Coronary artery (tissue), 2 donors: ENCODE measurements around the gene MTHFD1L.

ENCODE experiments used
- DNase-seq: peaks from one replicate; pipeline ENCODE4 v3.0.0-alpha.2; 2017; ENCODE audit warnings: low spot score
- H3K27ac ChIP-seq, 2 donors: fragments of 200-600 bp; sonication (generic); one replicate each; pipeline ENCODE4 v1.5.1; 2016 to 2019
- H3K4me3 ChIP-seq: fragments of 200-600 bp; sonication (generic); 2 replicates; pipeline ENCODE4 v1.5.1; 2016; ENCODE audit warnings: mild to moderate bottlenecking, moderate library complexity
- TF ChIP-seq, protein P1 (sequence below): fragments of 200-600 bp; sonication (generic); IDR thresholded peaks from one replicate; pipeline ENCODE4 v1.5.1; 2019; ENCODE audit warnings: antibody characterized with exemption

The MTHFD1L gene

GRCh38 chr6:151021896-151022295 lies 156.4 kb downstream of the MTHFD1L start:
- TF ChIP-seq, protein P1, sequence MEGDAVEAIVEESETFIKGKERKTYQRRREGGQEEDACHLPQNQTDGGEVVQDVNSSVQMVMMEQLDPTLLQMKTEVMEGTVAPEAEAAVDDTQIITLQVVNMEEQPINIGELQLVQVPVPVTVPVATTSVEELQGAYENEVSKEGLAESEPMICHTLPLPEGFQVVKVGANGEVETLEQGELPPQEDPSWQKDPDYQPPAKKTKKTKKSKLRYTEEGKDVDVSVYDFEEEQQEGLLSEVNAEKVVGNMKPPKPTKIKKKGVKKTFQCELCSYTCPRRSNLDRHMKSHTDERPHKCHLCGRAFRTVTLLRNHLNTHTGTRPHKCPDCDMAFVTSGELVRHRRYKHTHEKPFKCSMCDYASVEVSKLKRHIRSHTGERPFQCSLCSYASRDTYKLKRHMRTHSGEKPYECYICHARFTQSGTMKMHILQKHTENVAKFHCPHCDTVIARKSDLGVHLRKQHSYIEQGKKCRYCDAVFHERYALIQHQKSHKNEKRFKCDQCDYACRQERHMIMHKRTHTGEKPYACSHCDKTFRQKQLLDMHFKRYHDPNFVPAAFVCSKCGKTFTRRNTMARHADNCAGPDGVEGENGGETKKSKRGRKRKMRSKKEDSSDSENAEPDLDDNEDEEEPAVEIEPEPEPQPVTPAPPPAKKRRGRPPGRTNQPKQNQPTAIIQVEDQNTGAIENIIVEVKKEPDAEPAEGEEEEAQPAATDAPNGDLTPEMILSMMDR, result no peak
- H3K4me3 ChIP-seq, result no peak overlapping the region
- peak overlapping the region; percentile 15 to 48 for H3K27ac ChIP-seq
- DNase-seq, result no peak

- peak overlapping the region; percentile 15 to 48 for H3K27ac ChIP-seq
- TF ChIP-seq, protein P1, result no peak
- H3K4me3 ChIP-seq, result no peak overlapping the region
- no peak for DNase-seq
These were observed 157.0 kb downstream of the MTHFD1L start for GRCh38 chr6:151022492-151022891.

- Histone ChIP-seq H3K4me3 (no peak overlapping the region), H3K27ac (peak overlapping the region; percentile 69 to 81)
- no peak for DNase-seq
- TF ChIP-seq, protein P1, result no peak
These were observed 157.8 kb downstream of the MTHFD1L start for GRCh38 chr6:151023342-151023741.

- Histone ChIP-seq H3K4me3 (no peak overlapping the region), H3K27ac (peak overlapping the region; percentile 79 to 81)
- TF ChIP-seq, protein P1, result no peak
- peak; percentile 91 for DNase-seq
These were observed 159.1 kb downstream of the MTHFD1L start for GRCh38 chr6:151024597-151024996.

DNA sequence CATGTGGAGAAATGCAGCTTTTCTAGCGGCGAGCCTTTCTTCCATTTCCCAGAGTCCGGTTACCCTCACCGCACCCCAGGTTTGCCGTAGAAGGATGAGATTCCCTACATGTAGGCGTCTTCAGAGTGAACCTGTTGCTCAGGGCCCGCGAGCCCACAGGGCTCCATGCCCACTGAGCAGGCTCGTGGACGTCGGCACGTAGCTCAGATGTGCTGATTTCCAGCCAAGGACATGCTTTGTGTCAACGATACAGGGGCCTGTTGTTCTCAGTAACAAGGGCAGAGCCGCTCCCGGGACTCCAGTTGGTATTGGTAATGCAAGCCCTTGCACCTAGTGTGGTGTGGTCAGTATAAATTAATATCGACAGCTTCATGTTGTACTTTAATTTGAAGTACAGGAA lies 159.6 kb downstream of the MTHFD1L start:
- no peak overlapping the region for H3K4me3 ChIP-seq
- no peak for DNase-seq
- TF ChIP-seq, protein P1, result no peak
- H3K27ac ChIP-seq, result peak overlapping the region; percentile 79 to 81

DNA sequence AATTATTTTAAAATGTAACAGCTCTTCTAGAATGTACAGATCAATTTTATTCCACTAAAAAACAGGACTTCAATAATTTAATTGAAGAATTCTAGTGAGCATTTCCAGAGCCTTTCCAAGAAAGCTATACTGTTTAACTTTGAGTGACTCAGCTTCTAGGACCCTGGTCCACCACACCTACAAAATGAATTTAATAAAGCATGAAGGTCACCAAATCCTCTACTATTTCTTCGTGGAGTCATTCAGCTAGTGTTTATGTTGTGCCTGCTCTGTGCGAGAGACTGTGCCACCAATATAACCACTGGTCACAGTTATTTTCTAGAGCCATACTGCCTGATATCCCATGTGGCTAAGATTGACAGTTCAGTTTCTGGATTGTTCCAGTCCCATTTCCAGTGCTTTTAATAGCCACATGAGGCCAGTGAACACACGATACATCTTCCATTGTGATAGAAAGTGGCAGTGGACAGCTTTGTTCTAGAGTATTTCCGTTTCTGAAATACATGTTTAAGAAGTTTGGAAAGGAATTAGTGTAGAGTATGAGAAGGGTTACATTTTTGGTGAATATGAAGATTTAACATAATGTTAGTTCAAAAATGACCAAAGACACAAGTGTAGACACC lies 160.7 kb downstream of the MTHFD1L start:
- TF ChIP-seq, protein P1, result no peak
- H3K4me3 ChIP-seq, result no peak overlapping the region
- peak overlapping the region; percentile 57 to 79 for H3K27ac ChIP-seq
- no peak for DNase-seq

DNA sequence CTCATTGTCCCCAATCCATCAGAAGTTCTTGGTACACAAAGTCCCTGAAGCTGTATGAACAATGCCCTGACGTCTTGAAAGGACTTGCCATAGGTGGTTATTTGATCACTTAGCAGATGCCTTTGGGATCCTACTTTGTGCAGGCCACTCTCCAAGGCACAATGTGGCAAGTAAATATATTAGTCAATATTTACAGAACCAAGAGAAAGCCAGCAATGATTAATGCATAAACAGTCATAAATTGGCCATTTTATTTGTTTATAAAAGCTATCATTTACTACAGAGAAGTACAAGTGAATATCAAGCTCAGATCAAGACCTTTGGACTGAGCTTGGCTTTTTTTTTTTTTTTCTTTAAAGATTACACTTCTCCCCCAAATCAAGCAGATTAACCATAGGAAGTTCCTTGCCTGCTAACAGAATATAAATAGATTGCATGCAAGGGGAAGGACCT lies 161.8 kb downstream of the MTHFD1L start:
- peak overlapping the region; percentile 37 to 57 for H3K27ac ChIP-seq
- TF ChIP-seq, protein P1, result no peak
- no peak for DNase-seq
- no peak overlapping the region for H3K4me3 ChIP-seq
